Smooth muscle cell of trachea (primary cell): ENCODE results near the gene RAD51AP1. TPM values are rescaled to one million over a fixed set of nuclear protein-coding genes. Genes with fewer than 3 reads are reported as not detected.

Experiments
- total RNA-seq: library from RNA; depleted of rRNA; stranded (reverse); fragments of >200 nt; gene quantifications from 2 replicates; pipeline ENCODE4 v1.2.1, GENCODE V29; 2014

RAD51AP1 gene
- 0.83 and 26.8 TPM in 2 replicates for total RNA-seq

GRCh38 chr12:4538207-4539160 lies at the start of gene RAD51AP1:
TSS of gene RAD51AP1 (plus strand) at chr12:4538890. CDS start at chr12:4538940, 50 bp downstream.

GRCh38 chr12:4562034-4562657 lies 23.5 kb downstream of the RAD51AP1 start, which contains the start of gene DYRK4:
TSS of gene DYRK4 (plus strand) at chr12:4562208. CDS start at chr12:4562246, 38 bp downstream.

Other genes with a start within 250 kb of the RAD51AP1 start
- 7.4 and 12.9 TPM in 2 replicates for gene TIGAR, start 217.7 kb upstream of the RAD51AP1 start, total RNA-seq
- not detected in 2 replicates for gene FGF23, start 159.2 kb upstream of the RAD51AP1 start, total RNA-seq
- gene FGF6, start 93.1 kb upstream of the RAD51AP1 start, total RNA-seq: not detected in 2 replicates
- gene DYRK4, start 23.3 kb downstream of the RAD51AP1 start, total RNA-seq: 36.2 and 52.7 TPM in 2 replicates
- 2.6 and 3.6 TPM in 2 replicates for gene AKAP3, start 110.2 kb downstream of the RAD51AP1 start, total RNA-seq
- gene NDUFA9, start 110.2 kb downstream of the RAD51AP1 start, total RNA-seq: 55.9 and 77.7 TPM in 2 replicates
- under 0.01 and 0.29 TPM in 2 replicates for gene GALNT8, start 181.5 kb downstream of the RAD51AP1 start, total RNA-seq